GM12891 (cell line): ENCODE measurements around the gene WIF1.

ENCODE experiments used
- DNase-seq: peaks from one replicate; pipeline ENCODE4 v3.0.0; 2011; ENCODE audit warnings: low spot score; ENCODE audit not compliant: insufficient read length
- FAIRE-seq: peaks from 2 replicates; lab custom pipeline; 2011; peaks lifted over from hg19 to GRCh38; lab: Jason Lieb, UNC
- PAX5 ChIP-seq: IDR thresholded peaks from 2 replicates; pipeline ENCODE4 v1.6.1; 2011; ENCODE audit warnings: low read length, moderate library complexity, mild to moderate bottlenecking; ENCODE audit not compliant: insufficient read depth, severe bottlenecking
- POLR2A ChIP-seq: IDR thresholded peaks from 2 replicates; pipeline ENCODE4 v1.6.1; 2011; ENCODE audit warnings: low read depth, low read length, control low read depth
- POLR2AphosphoS5 ChIP-seq: IDR thresholded peaks from 2 replicates; pipeline ENCODE4 v1.6.1; 2011; ENCODE audit warnings: low read depth, low read length, control low read depth
- POU2F2 ChIP-seq: IDR thresholded peaks from 2 replicates; pipeline ENCODE4 v1.6.1; 2011; ENCODE audit warnings: low read depth, mild to moderate bottlenecking, control low read depth, low read length, moderate library complexity
- SPI1 ChIP-seq: IDR thresholded peaks from 2 replicates; pipeline ENCODE4 v1.6.1; 2011; ENCODE audit warnings: low read depth, low read length, control low read depth
- TAF1 ChIP-seq: IDR thresholded peaks from 2 replicates; pipeline ENCODE4 v1.6.1; 2011; ENCODE audit warnings: low read depth, low read length, control low read depth

WIF1 gene

DNA sequence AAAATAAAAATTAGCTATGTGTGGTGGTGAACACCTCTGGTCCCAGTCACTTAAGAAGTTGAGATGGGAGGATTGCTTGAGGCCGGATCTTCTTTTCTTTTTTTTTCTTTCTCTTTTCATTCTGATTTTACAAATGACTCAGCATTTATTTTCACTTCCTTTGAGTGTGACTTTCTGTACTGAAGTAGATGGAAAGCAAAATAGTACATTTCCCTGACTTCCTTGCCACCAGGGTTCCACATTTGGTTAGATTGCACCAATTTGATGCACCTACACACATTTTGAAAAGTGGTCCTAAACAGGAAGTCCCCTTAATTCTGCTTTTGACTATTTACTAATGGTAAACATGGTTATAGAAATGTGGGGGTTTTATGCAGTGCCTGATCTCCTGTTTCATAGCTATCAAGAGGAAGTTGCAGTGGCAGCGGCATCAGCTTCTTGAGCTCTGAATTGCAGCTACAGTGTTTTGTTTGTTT is 35.3 kb upstream of the WIF1 start:
- TF ChIP-seq POU2F2: no peak
- TF ChIP-seq POLR2AphosphoS5: no peak
- no peak for TF ChIP-seq PAX5
- peak; percentile 89 for TF ChIP-seq SPI1
- TF ChIP-seq TAF1: no peak
- TF ChIP-seq POLR2A: no peak
- FAIRE-seq (peak; percentile 69), DNase-seq (no peak)

DNA sequence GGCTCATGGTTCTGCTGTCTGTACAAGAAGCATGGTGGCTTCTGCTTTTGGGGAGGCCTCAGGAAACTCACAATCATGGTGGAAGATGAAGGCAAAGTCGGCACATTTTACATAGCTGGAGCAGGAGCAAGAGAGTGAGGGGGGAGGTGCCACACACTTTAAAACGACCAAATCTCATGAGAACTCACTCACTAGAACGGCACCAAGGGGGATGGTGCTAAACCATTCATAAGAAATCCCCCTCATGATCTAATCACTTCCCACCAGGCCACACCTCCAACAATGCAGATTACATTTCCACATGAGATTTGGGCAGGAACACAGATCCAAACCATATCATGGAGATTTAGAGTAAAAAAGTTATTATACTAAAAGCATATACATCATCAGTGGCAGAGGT is 34.7 kb upstream of the WIF1 start:
- no peak for DNase-seq
- FAIRE-seq: no peak
- TF ChIP-seq SPI1 (no peak), PAX5 (no peak), POLR2A (no peak), POU2F2 (no peak), TAF1 (no peak), POLR2AphosphoS5 (no peak)

DNA sequence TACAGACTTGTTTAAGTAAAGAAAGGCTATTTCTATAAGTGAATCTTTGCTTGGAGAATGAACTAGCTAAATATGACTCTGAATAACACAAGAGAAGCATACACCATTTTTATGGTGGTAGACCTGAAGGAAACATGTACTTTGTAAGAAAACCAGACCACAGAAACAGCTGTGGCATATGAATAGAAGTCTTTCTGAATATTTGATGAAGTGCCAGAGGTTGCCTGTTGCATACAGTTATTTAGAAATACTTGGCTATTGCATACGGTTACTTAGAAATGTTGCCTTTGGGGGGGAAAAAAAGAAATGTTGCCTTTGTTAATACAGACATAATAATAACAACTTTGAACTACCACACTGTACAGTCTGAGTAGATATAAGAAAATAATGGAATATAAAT is 31.5 kb upstream of the WIF1 start:
- FAIRE-seq (no peak), DNase-seq (no peak)
- no peak for TF ChIP-seq SPI1
- no peak for TF ChIP-seq PAX5
- no peak for TF ChIP-seq POLR2AphosphoS5
- no peak for TF ChIP-seq POU2F2
- TF ChIP-seq TAF1: no peak
- TF ChIP-seq POLR2A: no peak

DNA sequence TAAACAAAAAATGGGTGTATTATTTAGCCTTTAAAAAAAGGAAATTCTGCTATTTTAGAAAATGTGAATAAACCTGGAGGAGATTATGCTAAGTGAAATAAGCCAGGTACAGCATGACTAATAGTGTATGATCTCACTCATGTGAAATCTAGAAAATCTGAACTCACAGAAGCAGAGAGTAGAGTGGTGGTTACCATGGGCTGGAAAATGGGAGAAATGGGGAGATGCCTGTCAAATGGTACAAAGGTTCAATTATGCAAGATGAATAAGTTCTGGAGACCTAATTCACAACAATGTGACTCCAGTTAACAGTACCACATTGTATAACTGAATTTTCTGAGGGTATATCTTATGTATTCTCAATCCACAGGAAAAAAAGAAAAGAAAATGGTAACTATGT is 30.9 kb upstream of the WIF1 start:
- FAIRE-seq (no peak), DNase-seq (no peak)
- TF ChIP-seq POLR2AphosphoS5 (no peak), POU2F2 (no peak), POLR2A (no peak), SPI1 (no peak), TAF1 (no peak)

DNA sequence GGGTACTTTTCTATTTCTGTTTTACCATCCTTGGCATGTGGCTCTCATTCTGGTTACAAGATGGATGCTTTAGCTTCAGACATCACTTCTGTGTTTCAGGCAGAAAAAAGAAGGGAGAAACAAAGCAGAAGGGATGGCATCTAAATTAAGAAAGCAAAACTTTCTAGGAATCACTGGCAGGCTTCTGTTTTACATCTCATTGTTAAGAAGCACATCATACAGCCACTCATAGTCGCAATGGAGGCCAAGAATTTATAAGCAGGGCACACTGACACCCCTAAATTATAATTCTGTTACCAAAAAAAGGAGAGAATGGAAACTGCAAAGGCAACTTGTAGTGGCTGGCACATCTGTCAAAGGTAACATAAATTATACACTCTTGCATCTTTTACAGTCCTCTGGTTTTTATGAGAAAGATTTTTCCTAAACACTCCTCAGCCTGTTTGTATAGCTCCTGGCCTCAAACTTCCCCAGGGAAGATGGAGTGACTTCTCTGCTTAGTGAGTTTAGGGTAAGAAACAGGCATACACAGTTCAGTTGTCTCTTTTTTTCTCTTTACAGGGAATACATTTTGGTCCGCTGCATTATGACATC is 26.3 kb upstream of the WIF1 start:
- TF ChIP-seq TAF1 (no peak), SPI1 (no peak), POU2F2 (no peak), PAX5 (no peak), POLR2AphosphoS5 (no peak), POLR2A (no peak)
- FAIRE-seq (no peak), DNase-seq (no peak)

DNA sequence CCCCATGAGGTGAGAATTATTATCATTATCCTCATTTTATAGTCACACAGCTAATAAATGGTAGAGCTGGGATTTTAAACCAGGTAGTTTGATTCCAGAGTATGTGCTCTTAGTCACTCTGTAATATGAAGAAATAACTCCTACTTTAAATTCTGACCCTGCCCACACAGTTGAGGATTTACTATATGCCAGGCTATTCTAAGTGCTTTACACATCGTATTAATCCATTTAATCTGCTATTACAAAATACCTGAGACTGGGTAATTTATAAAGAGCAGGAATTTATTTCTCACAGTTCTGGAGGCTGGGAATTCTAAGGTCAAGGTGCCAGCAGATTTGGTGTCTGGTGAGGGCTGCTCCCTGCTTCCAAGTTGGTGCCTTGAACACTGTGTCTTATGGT is 19.6 kb upstream of the WIF1 start:
- FAIRE-seq (no peak), DNase-seq (no peak)
- no peak for TF ChIP-seq POLR2A
- TF ChIP-seq PAX5: no peak
- no peak for TF ChIP-seq POLR2AphosphoS5
- no peak for TF ChIP-seq SPI1
- TF ChIP-seq POU2F2: no peak
- TF ChIP-seq TAF1: no peak

DNA sequence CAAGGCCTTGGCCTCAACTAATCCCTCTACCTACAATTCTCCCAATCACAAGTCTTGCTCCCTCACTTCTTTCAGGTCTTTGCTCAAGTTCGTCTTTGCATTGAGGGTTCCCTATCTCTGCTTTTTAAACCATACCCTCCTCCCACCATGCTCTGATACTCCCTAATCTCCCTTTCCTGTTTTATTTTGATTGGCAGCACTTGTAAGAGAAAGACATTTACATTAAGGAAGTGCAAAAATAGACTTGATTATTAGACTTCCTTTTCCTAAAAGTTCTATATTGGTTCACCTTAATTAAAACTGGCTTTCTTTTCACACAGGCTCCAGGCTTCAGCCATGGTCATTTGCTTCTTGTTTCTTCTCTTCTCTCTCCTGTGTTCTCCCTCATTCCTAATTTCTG is 18.3 kb upstream of the WIF1 start:
- TF ChIP-seq POLR2A (no peak), TAF1 (no peak), POLR2AphosphoS5 (no peak), SPI1 (no peak), POU2F2 (no peak), PAX5 (no peak)
- FAIRE-seq (no peak), DNase-seq (no peak)

DNA sequence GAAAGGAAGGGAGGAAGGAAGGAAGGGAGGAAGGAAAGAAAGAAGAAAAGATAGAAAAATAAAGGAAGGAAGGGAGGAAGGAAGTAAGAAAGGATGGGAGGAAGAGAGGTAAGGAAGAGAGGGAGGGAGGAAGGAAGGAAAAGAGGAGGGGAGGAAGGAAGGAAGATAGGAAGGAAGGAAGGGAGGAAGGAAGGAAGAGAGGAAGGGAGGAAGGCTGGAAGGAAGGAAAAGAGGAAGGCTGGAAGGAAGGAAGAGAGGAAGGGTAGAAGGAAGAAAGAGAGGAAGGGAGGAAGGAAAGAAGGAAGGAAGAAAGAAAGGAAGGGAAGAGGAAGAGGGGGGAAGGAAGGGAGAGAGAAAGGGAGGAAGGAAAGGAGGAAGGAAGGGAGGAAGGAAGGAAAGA is 12.8 kb upstream of the WIF1 start:
- DNase-seq (no peak), FAIRE-seq (no peak)
- TF ChIP-seq SPI1 (no peak), TAF1 (no peak), POU2F2 (no peak), PAX5 (no peak), POLR2AphosphoS5 (no peak), POLR2A (no peak)

DNA sequence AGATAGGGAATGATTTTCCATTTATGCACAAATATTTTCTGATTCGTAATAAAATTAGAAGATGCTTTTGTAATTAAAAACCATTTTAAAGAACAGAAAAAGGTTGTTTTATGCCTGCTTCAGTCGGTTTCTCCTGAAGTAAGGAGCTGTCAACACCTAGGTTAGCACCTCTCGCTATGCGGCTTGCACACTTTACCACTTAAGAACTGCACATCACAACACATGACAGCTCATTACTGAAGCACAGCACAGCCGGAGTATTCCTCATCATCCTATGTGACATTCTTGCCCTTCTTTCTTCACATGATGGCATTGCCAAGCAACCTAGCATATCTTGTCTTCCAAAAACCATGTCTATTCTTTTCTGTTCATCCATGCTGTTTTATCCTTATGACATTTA is 5.4 kb upstream of the WIF1 start:
- DNase-seq (no peak), FAIRE-seq (no peak)
- TF ChIP-seq POU2F2 (no peak), TAF1 (no peak), POLR2A (no peak), SPI1 (no peak), PAX5 (no peak), POLR2AphosphoS5 (no peak)

DNA sequence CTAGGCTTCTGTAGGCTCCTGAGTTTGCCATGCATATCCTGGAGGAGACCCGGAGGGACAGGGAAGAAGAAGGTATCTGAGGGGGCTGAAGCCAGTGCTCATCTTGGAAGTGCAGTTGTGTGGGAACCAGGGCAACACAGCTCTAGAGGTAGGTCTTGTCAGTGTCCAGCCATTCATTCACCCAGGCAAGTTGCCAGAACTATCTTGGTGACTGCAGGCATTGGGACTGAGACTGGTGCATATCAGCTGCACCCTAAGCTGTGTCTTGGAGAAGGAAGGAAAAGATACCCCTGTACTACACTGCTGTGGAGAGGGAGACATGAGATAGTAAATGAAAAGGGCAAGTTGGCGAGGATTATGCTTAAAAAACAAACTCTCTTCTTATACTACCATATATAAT is 4.9 kb upstream of the WIF1 start:
- no peak for FAIRE-seq
- TF ChIP-seq PAX5 (no peak), SPI1 (no peak), POLR2A (no peak), POU2F2 (no peak), POLR2AphosphoS5 (no peak), TAF1 (no peak)

DNA sequence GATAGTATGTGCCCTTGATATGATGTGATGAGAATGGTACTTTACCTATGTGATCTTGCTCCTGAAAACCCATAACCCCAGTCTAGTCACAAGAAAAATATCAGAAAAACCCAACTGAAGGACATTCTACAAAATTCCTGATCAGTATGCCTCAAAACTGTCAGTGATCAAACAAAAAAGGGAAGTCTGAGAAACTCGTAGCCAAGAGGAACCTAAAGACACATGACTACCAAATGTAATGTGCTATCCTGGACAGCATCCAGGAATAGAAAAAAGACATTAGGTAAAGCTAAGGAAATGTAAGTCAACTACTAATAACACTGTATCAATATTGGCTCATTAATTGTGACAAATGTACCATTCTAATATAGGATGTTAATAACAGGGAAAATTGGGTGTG is 4.1 kb upstream of the WIF1 start:
- DNase-seq (no peak), FAIRE-seq (no peak)
- TF ChIP-seq POU2F2 (no peak), TAF1 (no peak), POLR2AphosphoS5 (no peak), PAX5 (no peak), SPI1 (no peak), POLR2A (no peak)

More for the DNA sequence above, 4.9 kb upstream of the WIF1 start:
- no peak for DNase-seq
